ENCODE results near the gene SERINC5.

- TF ChIP-seq, protein P1, sequence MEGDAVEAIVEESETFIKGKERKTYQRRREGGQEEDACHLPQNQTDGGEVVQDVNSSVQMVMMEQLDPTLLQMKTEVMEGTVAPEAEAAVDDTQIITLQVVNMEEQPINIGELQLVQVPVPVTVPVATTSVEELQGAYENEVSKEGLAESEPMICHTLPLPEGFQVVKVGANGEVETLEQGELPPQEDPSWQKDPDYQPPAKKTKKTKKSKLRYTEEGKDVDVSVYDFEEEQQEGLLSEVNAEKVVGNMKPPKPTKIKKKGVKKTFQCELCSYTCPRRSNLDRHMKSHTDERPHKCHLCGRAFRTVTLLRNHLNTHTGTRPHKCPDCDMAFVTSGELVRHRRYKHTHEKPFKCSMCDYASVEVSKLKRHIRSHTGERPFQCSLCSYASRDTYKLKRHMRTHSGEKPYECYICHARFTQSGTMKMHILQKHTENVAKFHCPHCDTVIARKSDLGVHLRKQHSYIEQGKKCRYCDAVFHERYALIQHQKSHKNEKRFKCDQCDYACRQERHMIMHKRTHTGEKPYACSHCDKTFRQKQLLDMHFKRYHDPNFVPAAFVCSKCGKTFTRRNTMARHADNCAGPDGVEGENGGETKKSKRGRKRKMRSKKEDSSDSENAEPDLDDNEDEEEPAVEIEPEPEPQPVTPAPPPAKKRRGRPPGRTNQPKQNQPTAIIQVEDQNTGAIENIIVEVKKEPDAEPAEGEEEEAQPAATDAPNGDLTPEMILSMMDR (IDR thresholded peaks at IDR 0.05): no peak
- TF ChIP-seq POLR2A (IDR thresholded peaks at IDR 0.05): no peak
Measured at GRCh38 chr5:80153586-80154126, 102.2 kb downstream of the SERINC5 start.

All from body of pancreas (tissue), 4 donors.